ENCODE results near the gene LRRC26. TPM values are rescaled to one million over a fixed set of nuclear protein-coding genes. Genes with fewer than 3 reads are reported as not detected.
A peak's percentile ranks its signal among the peaks of the same experiment; 100 is the strongest.

Gene LRRC26
- total RNA-seq, 1 donor, result not detected

GRCh38 chr9:137198051-137198901 is 28.4 kb upstream of the LRRC26 start:
- peak overlapping the region; percentile 62 for H3K4me3 ChIP-seq (ENCODE audit: low read depth, low read length)
- TF ChIP-seq CTCF (IDR thresholded peaks at IDR 0.05; ENCODE audit: insufficient read depth, low read length), result no peak
- no peak for DNase-seq (ENCODE audit: low read depth)

- no peak overlapping the region for H3K4me3 ChIP-seq (ENCODE audit: low read depth, low read length)
- TF ChIP-seq CTCF (IDR thresholded peaks at IDR 0.05; ENCODE audit: insufficient read depth, low read length), result no peak
- DNase-seq (ENCODE audit: low read depth), result no peak
Observed at GRCh38 chr9:137195525-137196220, 25.8 kb upstream of the LRRC26 start.

- no peak for TF ChIP-seq CTCF (IDR thresholded peaks at IDR 0.05; ENCODE audit: insufficient read depth, low read length)
- no peak overlapping the region for H3K4me3 ChIP-seq (ENCODE audit: low read depth, low read length)
- DNase-seq (ENCODE audit: low read depth), result no peak
Observed at GRCh38 chr9:137194909-137195308, 25.1 kb upstream of the LRRC26 start.

- DNase-seq (ENCODE audit: low read depth), result no peak
- no peak for TF ChIP-seq CTCF (IDR thresholded peaks at IDR 0.05; ENCODE audit: insufficient read depth, low read length)
- no peak overlapping the region for H3K4me3 ChIP-seq (ENCODE audit: low read depth, low read length)
Observed at GRCh38 chr9:137194388-137194787, 24.5 kb upstream of the LRRC26 start.

GRCh38 chr9:137193771-137194170 is 23.9 kb upstream of the LRRC26 start:
- no peak for TF ChIP-seq CTCF (IDR thresholded peaks at IDR 0.05; ENCODE audit: insufficient read depth, low read length)
- DNase-seq (ENCODE audit: low read depth), result no peak
- no peak overlapping the region for H3K4me3 ChIP-seq (ENCODE audit: low read depth, low read length)

GRCh38 chr9:137192859-137193258 is 23.0 kb upstream of the LRRC26 start:
- H3K4me3 ChIP-seq (ENCODE audit: low read depth, low read length), result no peak overlapping the region
- TF ChIP-seq CTCF (IDR thresholded peaks at IDR 0.05; ENCODE audit: insufficient read depth, low read length), result no peak
- DNase-seq (ENCODE audit: low read depth), result no peak
